NCI-H2196 (cell line): ENCODE data around the gene TMEM258.

ENCODE experiments used
- DNase-seq: peaks from one replicate; lab custom pipeline; 2025; ENCODE audit not compliant: unreplicated experiment; lab: John Stamatoyannopoulos, UW

TMEM258 gene

DNA sequence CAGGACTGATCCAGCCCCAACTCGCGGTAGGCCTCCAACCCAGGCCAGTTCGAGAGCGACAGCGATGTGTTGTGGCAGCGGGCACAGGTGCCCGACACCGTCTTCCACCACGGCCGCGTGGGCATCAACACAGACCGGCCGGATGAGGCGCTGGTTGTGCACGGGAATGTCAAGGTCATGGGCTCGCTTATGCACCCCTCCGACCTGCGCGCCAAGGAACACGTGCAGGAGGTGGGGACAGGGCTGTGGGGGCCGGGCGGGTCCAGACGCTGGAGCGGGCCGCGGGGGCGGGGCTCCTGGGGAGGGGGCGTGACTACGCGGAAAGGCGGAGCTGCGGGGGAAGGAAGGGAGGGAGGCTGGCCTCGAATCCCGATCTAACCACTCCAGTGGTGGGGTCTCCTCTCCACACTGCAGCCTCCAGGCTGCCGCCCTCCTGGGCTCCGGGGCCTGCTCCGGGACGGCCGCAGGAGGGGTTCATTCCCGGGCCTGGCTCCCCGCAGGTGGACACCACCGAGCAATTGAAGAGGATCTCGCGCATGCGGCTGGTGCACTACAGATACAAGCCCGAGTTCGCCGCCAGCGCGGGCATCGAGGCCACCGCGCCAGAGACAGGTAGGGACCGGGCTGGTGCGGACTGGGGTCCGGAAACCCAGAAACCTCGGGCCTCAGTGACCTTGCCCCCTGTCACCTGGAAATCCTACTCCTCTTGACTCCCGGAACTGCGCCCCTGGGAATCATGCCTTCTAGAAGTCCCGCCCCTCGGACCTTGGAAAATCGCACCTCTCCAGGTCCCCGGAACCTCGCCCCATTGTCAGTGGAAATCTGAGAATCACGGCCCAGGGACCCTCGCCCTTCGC lies 14.9 kb downstream of the TMEM258 start:
- DNase-seq = no peak

DNA sequence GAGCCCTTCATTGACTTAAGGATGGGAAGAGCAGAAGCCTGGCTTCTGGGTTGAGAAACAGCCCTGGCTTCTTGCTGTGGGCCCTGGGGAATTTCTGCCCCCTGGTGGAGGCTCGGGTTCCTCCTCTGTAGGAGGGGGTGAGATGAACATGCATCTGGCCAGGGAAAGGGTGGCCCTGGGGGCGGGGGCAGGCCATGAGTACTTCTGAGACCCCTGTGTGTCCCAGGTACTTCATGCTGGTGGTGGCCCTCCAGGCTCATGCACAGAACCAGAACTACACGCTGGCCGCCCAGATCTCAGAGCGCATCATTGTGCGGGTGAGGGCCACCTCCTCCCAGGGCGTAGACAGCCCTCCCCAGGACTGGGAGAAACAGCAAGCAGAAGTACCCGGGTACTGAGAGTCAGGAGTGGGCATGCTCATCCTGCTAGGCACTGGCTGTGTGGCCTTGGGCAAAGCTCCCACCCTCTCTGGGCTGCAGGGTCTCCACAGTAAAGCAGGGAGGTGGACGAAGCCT lies 15.8 kb downstream of the TMEM258 start:
- peak; percentile 34 for DNase-seq

DNA sequence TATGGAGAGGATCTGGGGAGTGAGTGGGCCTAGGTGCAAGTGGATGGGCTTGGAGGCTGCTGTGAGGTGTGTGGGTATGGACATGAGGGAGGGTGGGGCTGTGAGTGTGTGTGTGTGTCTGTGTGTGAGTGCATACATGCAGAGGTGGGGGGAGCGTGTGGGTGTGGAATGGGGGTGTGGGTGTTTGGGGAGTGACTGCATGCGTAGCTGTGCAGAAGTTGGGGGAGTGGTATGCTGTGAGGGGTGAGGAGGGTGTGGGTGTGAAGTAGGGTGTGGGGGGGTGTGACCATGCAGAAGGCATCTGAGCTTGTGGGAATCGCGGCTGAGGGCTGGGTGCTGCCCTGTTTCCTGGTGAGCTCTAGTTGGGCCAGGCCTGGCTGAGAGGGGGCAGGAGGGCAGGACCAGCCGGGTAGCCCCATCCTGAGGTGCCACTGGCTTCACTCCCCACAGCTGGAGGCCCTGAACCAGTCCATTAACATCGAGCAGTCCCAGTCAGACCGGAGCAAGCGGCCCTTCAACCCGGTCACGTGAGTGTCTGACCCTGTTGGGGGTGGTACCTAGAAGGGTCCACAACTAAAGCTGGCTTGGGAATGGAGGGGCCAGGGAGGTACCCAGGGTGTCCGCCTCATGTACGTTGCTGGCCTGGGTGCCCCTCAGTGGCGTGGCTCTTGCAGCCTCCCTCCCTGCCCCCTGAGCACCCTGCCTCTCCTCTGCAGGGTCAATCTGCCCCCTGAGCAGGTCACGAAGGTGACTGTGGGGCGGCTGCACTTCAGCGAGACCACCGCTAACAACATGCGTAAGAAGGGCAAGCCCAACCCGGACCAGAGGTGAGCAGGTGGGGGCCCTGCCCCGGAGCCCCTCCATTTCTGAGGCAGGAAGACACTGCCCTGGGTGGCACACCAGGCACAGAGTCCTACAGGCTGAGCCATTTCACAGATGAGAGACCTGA lies 16.5 kb downstream of the TMEM258 start:
- no peak for DNase-seq

DNA sequence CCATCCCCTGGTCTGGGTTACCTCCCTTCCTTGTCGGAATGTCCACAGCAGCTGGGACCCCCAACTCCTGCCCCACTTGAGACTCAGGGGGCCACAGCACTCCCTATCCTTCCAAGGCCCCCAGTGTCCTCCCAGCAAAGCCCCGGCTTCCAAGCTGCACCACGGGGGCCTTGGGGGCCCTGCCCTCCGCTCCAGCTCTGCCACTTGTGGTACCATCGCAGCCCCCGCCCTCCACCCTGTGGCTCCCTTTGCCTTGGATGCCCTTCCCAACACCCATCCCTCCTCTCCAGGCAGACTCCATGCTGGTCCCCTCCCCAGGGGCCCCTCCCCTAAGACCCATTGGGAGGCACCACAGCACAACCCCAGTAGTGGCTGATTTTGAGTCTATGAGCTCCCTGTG lies 17.3 kb downstream of the TMEM258 start:
- DNase-seq = no peak

DNA sequence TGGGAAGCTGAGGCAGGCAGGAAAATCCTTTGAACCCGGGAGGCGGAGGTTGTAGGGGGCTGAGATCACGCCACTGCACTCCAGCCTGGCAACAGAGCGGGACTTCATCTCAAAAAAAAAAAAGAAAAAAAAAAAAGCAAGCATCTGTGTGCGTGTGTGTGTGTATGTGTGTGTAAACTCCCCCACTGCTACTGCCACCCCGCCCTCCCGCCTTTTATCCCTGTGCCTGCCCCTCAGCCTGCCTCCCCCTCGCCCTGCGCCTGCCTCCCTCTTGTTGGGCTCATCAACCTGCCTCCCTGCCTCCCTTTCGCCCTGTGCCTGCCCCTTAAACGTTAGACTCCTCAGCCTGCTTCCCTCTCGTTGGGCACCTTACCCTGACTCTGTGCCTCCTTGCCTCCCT lies 18.0 kb downstream of the TMEM258 start:
- DNase-seq = no peak

DNA sequence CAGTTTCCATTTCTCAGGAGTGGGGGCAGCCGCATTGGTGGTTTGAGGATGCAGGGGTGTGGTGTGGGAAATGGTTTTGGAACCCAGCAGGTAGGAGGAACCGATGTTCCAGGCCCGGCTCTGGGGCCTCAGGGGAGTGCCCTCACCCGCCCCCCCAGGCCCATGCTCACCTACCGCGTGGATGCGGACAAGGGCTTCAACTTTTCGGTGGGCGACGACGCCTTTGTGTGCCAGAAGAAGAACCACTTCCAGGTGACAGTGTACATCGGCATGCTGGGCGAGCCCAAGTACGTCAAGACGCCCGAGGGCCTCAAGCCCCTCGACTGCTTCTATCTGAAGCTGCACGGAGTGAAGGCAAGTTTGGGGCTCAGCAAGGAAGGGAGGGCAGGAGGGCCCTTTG lies 18.6 kb downstream of the TMEM258 start:
- DNase-seq = no peak

DNA sequence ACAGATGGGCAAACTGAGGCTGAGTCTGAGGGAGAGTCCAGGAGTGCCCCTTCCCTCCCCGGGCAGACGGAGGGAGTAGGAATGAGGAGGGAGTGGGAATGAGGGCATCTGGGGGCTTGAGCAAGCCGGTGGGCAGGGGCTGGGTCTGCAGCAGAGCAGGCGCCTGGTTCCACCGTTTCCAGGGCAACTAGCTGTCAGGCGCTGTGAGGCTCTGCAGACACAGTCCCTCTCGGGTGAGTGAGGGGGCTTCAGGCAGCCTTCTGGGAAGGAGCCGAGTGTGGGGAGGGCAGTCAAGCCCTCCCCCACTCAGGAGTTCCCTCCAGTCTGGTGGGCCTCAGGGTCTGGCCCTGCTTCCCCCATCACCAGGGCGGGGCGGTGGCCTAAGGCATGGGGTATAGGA lies 19.0 kb downstream of the TMEM258 start:
- DNase-seq = no peak

DNA sequence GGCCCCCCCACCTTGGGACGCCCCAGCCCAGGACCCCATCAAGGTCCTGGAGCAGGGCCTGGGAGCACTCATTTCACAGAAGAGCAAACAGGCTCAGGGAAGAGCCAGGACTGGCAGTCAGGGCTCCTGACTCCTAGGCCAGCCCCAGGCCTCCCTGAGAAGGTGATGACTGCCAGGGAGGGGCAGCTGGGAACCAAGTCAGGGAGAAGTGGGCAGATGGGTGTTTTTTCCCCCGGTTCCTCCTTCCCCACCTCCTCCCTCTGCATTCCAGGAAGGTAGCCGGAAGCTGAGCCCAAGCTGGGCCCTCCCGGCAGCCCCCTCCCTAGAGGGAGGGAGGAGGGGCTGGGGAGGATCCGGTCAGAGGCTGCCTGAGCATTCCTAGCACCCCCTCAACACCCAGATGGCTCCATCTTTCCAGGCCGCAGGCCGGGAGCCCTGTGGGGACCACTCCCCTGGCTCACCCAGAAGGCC lies 20.4 kb downstream of the TMEM258 start:
- DNase-seq = no peak

DNA sequence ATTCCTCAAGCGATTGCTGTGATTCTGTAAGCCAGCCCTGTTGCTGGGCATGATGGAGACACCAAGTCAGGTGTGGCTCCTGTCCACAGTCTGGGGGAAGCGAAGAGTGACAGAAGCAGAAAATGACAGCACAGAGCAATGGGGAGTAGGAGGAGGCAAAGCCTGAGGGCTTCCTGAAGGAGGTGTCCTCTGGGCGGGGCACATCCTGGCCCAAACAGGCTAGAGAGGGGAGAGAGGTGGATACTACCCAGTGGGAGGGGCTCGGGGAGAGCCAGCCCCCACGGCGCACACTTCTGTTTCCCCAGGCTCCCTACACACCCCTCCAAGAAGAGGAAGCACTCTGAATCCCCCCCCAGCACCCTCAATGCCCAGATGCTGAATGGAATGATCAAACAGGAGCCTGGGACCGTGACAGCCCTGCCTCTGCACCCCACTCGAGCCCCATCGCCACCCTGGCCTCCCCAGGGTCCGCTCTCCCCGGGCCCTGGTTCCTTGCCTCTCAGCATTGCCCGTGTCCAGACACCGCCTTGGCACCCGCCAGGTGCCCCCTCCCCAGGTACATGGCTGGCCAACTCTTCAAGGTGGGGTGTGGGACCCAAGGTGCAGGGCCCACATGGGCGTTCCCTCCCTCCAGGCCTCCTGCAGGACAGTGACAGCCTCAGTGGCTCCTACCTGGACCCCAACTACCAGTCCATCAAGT lies 21.1 kb downstream of the TMEM258 start:
- DNase-seq = no peak

DNA sequence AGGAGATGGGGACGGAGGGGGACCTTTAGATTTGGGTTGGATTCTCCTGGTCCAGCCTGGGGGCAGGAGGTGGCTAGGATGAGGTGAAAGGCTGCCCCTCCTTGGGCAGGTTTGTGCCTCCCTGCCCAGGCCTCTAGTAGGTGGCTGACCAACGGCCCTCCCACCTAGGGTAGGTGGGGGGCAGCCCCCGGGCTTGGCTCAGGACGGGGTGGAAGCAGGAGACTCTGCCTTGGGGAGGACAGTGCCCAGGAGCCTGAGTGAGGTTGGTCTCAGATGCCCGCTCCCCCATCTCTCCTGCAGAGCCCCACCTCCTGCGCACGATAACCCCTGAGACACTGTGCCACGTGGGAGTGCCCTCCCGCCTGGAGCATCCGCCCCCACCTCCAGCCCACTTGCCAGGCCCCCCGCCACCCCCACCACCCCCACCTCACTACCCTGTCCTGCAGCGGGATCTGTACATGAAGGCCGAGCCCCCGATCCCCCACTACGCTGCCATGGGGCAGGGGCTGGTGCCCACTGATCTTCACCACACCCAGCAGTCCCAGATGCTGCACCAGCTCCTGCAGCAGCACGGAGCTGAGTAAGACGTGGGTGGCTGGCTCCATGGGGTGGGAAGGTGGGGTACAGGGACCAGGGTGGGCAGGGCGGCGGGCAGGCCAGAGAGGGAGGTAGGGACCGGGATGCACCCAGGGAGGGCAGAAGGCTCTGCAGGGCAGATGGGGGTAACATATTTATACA lies 22.3 kb downstream of the TMEM258 start:
- DNase-seq = no peak

DNA sequence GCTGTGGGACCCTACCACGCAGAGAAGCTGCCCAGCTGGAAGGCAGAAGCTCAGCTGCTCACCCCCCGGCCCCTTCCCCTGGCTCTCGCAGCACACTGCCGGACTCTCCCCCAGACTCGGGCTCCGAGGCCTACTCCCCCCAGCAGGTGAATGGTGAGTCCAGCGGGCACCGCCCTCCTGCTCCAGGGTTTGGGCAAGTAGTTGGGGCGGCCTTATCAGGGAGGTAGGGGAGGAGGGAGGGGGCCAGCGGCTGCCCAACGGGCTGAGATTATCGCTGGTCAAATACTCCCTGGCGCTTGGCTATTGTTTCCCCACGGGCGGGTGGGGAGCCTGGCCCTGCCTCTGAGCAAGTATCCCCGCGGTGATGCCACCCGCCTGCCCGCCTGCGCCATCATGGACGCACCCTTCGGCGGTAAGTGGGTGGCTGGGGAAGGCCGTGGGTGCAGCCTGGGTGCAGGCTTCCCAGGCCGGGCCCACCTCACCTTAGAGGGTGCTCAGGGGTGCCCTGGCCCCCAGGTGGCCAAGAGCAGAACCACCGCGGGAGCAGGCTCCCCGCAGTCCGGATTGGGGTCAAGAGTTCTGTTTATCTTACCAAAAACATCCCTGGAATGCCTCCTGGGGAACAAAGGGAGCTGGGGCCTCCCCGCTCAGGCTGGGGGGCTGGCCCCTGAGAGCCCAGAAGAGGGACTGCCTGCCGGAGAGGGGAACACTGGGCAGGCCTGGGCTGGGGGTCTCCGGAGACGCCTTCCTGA lies 23.1 kb downstream of the TMEM258 start:
- no peak for DNase-seq

DNA sequence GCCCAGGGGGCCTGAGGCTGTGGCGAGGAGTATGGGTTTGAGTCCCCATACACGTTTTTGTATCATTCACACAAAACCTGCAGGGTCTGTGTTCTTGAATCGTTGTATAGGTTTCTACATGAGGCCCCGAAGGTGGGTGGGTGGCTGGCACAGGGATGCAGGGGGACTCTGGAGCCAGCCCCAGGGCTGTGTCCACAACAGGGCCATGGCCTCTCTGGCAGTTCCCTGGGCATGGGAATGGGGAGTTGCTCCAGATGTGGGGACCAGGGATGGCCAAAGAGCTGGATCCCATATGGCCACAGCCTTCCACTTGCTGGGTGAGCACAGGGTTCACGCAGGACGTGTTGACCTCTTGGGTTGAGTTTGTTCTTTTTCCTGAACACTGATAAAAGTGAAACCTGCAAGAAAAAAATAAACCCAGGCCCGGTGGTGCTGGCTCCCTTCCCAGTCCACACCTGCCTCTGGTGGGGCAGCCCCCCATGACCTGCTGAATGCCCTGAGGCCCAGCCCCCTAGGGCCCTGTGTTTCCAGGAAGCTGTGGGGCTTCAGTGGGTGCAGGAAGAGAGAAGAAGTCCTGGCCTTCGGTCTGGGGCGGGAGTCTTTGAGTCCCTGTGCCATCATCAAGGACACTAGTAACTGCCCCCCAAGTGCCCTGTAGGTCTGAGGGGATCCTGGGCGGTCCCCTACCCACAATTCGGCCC lies 23.9 kb downstream of the TMEM258 start:
- DNase-seq = no peak

DNA sequence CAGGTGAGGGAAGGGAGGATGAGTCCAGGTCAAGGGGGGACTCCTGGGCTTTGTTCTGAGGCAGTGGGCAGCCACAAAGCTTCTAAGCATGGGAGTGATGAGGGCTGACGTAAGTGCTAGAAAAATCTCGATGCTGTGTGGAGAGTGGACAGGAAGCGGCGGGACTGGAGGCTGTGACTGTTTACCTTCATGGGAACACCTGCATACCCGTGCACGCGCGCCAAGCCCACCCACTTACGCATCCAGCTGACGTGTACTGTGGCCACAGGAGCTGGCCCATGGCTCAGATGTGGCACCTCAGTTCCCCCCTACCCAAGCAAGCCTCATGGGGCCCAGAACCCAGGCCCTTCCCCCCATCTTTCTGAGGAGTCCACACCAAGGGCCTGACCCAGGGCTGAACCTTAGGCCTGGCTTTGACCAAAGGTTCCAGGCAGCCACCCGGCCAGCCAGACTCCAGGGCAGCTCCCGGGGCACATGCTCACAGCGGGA lies 26.0 kb downstream of the TMEM258 start:
- DNase-seq = no peak

DNA sequence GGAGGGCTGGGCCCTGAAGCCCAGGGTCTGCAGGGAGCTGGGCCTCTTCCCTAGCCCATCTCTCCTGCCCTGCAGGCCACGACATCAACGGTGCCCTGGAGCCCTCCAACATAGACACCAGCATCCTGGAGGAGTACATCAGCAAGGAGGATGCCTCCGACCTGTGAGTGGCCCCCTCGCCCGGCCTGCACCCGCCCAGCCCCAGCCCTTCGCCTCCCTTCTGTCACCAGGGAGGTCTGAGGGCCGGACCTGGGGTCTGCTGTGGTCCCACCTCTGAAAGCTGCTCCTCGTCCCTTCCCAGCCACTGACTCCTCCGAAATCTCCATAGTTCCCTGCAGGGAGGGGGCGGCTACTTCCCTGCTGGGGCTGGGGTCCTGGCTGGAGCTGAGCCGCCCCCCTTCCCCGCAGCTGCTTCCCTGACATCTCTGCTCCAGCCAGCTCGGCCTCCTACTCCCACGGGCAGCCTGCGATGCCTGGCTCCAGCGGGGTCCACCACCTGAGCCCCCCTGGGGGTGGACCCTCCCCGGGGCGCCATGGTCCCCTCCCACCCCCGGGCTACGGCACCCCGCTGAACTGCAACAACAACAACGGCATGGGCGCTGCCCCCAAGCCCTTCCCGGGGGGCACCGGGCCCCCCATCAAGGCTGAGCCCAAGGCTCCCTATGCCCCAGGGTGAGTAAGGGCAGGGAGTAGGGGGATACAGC lies 26.7 kb downstream of the TMEM258 start:
- DNase-seq = no peak

DNA sequence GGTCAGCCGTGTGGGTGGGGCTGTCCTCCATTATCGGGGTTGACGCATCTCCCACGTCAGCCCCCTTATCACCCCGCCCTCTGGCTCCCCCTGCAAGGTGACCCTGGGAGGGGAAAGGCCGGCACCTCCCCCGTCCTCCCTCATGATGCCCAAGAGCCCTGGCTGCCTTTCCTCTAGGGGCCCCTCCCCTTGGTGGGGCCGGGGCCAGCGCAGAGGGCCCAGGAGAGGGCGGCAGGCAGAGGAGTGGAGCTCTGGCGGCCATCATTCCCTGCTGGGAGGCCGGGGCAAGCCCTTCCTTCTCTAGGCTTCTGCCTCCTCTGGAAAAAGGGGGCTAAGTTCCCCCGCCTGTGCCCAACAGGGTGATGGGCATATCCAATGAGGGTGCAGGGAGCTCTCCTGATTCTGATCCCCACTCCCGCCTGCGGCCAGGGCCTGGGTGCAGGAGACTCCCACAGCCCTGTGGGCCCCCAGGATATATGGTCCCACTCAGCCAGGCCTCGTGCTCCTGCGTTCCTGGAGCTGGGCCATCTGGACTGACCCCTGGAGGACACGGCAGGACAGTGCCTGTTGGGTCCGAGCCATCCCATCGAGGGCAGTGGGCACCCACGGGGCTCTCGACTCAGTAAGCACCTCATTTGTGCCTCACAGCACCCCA lies 27.7 kb downstream of the TMEM258 start:
- DNase-seq = no peak

DNA sequence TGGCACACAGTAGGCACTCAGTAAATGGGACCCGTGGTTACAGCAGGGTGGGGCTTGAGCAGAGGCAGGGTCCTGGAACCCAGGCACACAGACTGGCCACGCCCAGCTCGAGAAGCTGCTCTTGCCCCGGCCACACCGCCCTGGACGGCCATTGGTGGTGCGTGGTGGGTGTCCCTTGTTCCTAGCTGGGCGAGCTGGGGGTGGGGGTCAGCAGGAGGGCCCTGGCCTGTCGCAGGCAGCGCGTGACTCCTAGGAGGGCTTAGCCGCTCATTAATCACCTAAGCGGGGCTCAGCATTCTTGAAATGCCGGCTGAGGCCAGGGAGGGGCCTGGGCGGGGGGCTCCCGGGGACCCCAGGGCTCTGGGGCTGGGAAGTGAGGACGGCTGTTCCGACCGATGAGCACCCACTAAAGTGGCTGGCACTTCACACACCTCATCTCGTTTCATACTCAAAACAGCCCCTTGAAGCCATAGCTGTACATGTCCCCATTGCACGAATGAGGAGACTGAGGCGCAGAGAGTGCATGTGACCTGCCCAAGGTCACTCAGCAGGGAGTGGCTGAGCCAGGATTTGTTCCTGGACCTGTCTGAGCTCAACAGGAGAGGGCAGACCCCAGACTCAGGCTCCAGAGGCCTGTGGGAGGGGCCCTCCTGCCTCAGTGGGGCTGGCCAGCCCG lies 28.3 kb downstream of the TMEM258 start:
- DNase-seq = no peak

DNA sequence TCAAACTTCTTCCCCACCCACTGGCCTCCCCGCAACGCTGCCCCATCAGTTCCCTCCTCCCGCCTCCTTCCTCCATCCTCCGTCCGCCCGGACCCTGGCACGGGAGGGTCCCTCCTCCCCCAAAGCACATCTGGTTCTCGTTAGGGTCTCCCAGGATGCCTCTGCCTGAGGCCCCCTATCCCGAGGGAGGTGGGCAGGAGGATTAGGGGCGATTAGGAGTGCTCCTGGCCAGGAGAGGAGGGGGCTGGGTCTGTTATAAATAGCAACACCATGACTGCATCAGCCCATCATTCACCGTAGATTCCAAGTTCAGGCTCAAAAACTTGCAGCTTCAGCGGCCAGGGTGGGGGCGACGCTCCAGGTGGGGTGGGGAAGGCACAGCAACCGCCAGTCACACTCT lies 29.6 kb downstream of the TMEM258 start:
- no peak for DNase-seq
